OCI-LY1 (cell line): ENCODE data around the gene EML1.

ENCODE experiments used
- H2AFZ ChIP-seq: fragments of 200-600 bp; sonication (generic), shearing (Covaris generic); 2 replicates; pipeline ENCODE4 v1.6.0; 2014; ENCODE audit warnings: antibody characterized with exemption, mild to moderate bottlenecking, low read length
- H3F3A ChIP-seq: fragments of 200-600 bp; sonication (generic), shearing (Covaris generic); 2 replicates; pipeline ENCODE4 v1.6.0; 2014; ENCODE audit warnings: mild to moderate bottlenecking, antibody characterized with exemption, low read length, moderate library complexity; ENCODE audit not compliant: insufficient read depth
- H3K27ac ChIP-seq: fragments of 200-600 bp; sonication (generic); 2 replicates; pipeline ENCODE4 v1.5.1; 2014; ENCODE audit warnings: low read length, mixed run types, mild to moderate bottlenecking, low read depth; ENCODE audit not compliant: poor library complexity, severe bottlenecking
- H3K27me3 ChIP-seq: fragments of 200-600 bp; sonication (generic); 2 replicates; pipeline ENCODE4 v1.6.0; 2014; ENCODE audit warnings: antibody characterized with exemption, mild to moderate bottlenecking, low read length, moderate library complexity; ENCODE audit not compliant: insufficient read depth
- H3K36me3 ChIP-seq: fragments of 200-600 bp; sonication (generic); 2 replicates; pipeline ENCODE4 v1.6.1; 2014; ENCODE audit warnings: mild to moderate bottlenecking, antibody characterized with exemption, low read length, moderate library complexity, mixed read lengths; ENCODE audit not compliant: insufficient read depth
- H3K4me1 ChIP-seq: fragments of 200-600 bp; sonication (generic); 2 replicates; pipeline ENCODE4 v1.5.1; 2014; ENCODE audit warnings: mild to moderate bottlenecking, low read length, moderate library complexity; ENCODE audit not compliant: insufficient read depth, severe bottlenecking
- H3K4me2 ChIP-seq: fragments of 200-600 bp; sonication (generic), shearing (Covaris generic); 2 replicates; pipeline ENCODE4 v1.6.1; 2014; ENCODE audit warnings: low read length
- H3K4me3 ChIP-seq: fragments of 200-600 bp; sonication (generic); 2 replicates; pipeline ENCODE4 v1.5.1; 2014; ENCODE audit warnings: low read length, low read depth, mild to moderate bottlenecking, mixed read lengths; ENCODE audit not compliant: poor library complexity, severe bottlenecking
- H3K79me2 ChIP-seq: fragments of 200-600 bp; shearing (Covaris generic); 2 replicates; pipeline ENCODE4 v1.6.1; 2016; ENCODE audit warnings: mixed run types, low read length, mixed read lengths; ENCODE audit not compliant: insufficient read depth
- H3K9ac ChIP-seq: fragments of 200-600 bp; sonication (generic), shearing (Covaris generic); 2 replicates; pipeline ENCODE4 v1.6.1; 2014; ENCODE audit warnings: mild to moderate bottlenecking, low read length, mixed read lengths
- H3K9me2 ChIP-seq: fragments of 200-600 bp; sonication (generic), shearing (Covaris generic); 2 replicates; pipeline ENCODE4 v1.6.1; 2014; ENCODE audit warnings: low read depth, mild to moderate bottlenecking, low read length, mixed read lengths
- H3K9me3 ChIP-seq: fragments of 200-600 bp; shearing (Covaris generic); 2 replicates; pipeline ENCODE4 v1.6.1; 2014; ENCODE audit warnings: low read length, mixed read lengths
- H4K20me1 ChIP-seq: fragments of 200-600 bp; sonication (generic), shearing (Covaris generic); 2 replicates; pipeline ENCODE4 v1.6.0; 2016; ENCODE audit warnings: mild to moderate bottlenecking, low read length; ENCODE audit not compliant: insufficient read depth
- EZH2 ChIP-seq: fragments of 200-600 bp; sonication (generic), shearing (Covaris generic); IDR thresholded peaks from 2 replicates; pipeline ENCODE4 v1.8.0; 2017; ENCODE audit warnings: borderline replicate concordance, mixed run types, mild to moderate bottlenecking, antibody characterized with exemption, low read length, moderate library complexity, mixed read lengths
- TF ChIP-seq, protein P1 (sequence below): fragments of 200-600 bp; sonication (generic), shearing (Covaris generic); IDR thresholded peaks from 2 replicates; pipeline ENCODE4 v1.5.1; 2017; ENCODE audit warnings: mild to moderate bottlenecking, antibody characterized with exemption, low read length, moderate library complexity, mixed read lengths

The EML1 gene

DNA sequence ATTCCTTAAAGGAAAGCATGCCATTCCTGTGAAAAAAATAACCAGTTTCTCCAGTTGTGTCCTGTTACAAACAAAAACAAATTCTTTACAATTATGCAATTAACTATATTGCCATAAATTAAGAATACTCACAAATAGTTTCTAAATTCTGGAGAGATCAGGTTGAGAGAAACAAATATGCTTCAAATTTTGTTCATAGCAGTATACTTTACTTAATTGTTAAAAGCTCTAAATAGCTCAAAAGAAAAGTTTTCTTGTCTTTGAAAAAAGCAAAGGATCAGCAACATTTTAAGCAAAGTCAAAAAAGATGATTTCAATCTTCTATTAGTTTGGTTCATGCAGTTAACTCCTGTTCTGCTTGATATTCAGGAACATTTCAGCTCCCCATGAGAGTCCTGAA lies 109.7 kb downstream of the EML1 start:
- H3K4me3 ChIP-seq = no peak overlapping the region
- H4K20me1 ChIP-seq = no peaks in the 10 kb centered on the region
- H3F3A ChIP-seq = no peaks in the 10 kb centered on the region
- H3K4me1 ChIP-seq = no peaks in the 10 kb centered on the region
- H3K4me2 ChIP-seq = no peak overlapping the region
- H3K9me3 ChIP-seq = 0 out of 2 replicates have a peak, but pooled peaks cover 5% of the 10 kb centered on the region
- H3K79me2 ChIP-seq = no peaks in the 10 kb centered on the region
- H2AFZ ChIP-seq = no peak overlapping the region
- H3K27ac ChIP-seq = no peak overlapping the region
- TF ChIP-seq EZH2 = no peak
- TF ChIP-seq, protein P1, sequence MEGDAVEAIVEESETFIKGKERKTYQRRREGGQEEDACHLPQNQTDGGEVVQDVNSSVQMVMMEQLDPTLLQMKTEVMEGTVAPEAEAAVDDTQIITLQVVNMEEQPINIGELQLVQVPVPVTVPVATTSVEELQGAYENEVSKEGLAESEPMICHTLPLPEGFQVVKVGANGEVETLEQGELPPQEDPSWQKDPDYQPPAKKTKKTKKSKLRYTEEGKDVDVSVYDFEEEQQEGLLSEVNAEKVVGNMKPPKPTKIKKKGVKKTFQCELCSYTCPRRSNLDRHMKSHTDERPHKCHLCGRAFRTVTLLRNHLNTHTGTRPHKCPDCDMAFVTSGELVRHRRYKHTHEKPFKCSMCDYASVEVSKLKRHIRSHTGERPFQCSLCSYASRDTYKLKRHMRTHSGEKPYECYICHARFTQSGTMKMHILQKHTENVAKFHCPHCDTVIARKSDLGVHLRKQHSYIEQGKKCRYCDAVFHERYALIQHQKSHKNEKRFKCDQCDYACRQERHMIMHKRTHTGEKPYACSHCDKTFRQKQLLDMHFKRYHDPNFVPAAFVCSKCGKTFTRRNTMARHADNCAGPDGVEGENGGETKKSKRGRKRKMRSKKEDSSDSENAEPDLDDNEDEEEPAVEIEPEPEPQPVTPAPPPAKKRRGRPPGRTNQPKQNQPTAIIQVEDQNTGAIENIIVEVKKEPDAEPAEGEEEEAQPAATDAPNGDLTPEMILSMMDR = no peak
- no peaks in the 10 kb centered on the region for H3K9me2 ChIP-seq
- no peak overlapping the region for H3K9ac ChIP-seq
- no peaks in the 10 kb centered on the region for H3K36me3 ChIP-seq
- no peaks in the 10 kb centered on the region for H3K27me3 ChIP-seq

DNA sequence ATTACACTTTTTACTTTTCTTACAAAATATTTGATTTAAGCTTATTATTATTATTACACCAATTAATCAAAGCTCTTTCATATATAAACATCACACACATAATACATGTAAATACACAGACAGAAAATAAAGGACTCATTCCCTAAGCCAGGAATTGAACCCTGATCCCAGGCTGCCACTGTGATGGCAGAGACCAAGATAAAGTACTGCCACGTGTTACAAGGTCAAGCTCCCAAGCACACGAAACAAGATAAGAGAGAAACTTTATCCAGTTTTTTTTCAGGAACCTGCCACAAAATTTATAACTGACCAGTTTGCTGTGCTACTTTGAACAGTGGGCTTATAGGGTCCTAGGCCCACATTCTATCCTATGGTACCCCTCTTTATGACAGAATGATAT lies 111.3 kb downstream of the EML1 start:
- Histone ChIP-seq H3K36me3 (no peaks in the 10 kb centered on the region), H3K9me3 (0 out of 2 replicates have a peak, but pooled peaks cover 5% of the 10 kb centered on the region), H3K9ac (no peak overlapping the region), H3K79me2 (no peaks in the 10 kb centered on the region), H2AFZ (no peak overlapping the region), H4K20me1 (no peaks in the 10 kb centered on the region), H3F3A (no peaks in the 10 kb centered on the region), H3K27me3 (no peaks in the 10 kb centered on the region), H3K4me1 (no peaks in the 10 kb centered on the region), H3K9me2 (no peaks in the 10 kb centered on the region), H3K27ac (no peak overlapping the region), H3K4me2 (no peak overlapping the region), H3K4me3 (no peak overlapping the region)
- TF ChIP-seq, protein P1 = no peak
- no peak for TF ChIP-seq EZH2

DNA sequence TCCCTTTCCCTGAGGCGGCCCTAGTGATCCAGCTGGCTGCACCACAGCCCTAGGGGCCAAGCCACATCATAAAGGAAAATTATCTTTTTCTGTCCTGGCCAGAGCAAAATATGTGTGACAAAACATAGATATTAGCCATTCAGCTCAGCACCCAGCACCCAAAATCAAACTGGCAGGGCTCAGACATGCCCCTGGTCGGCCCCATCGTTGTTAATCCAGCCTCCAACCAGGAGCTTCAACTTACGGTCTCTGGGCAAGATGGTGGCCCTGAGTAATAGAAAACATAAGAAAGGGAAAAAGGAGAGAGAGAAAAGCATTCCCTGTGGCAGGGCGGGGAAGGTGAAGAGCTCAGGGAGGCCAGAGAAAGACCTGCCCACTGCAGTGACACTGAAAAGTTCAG lies 111.9 kb downstream of the EML1 start:
- no peak overlapping the region for H3K4me3 ChIP-seq
- no peaks in the 10 kb centered on the region for H3K27me3 ChIP-seq
- H3K4me1 ChIP-seq = no peaks in the 10 kb centered on the region
- H3K36me3 ChIP-seq = no peaks in the 10 kb centered on the region
- TF ChIP-seq, protein P1 = no peak
- TF ChIP-seq EZH2 = no peak
- no peak overlapping the region for H3K4me2 ChIP-seq
- no peaks in the 10 kb centered on the region for H3F3A ChIP-seq
- H3K79me2 ChIP-seq = no peaks in the 10 kb centered on the region
- H3K9ac ChIP-seq = no peak overlapping the region
- no peaks in the 10 kb centered on the region for H4K20me1 ChIP-seq
- H3K9me3 ChIP-seq = 0 out of 2 replicates have a peak, but pooled peaks cover 5% of the 10 kb centered on the region
- no peak overlapping the region for H2AFZ ChIP-seq
- H3K9me2 ChIP-seq = no peaks in the 10 kb centered on the region
- H3K27ac ChIP-seq = no peak overlapping the region
